HG02759 (cell line): Measurements from ENCODE around the gene BOD1L1.
A peak's percentile ranks its signal among the peaks of the same experiment; 100 is the strongest.
"Not testable (repeated sequence)": the region's sequence is repeated elsewhere in the genome, so short reads cannot be mapped to it uniquely, and the experiment has no call there.

Experiments
- ATAC-seq: cut with Tn5 transposase; IDR thresholded peaks from one replicate; pipeline ENCODE4 v1.9.1; 2021; ENCODE audit warnings: mild to moderate bottlenecking, moderate library complexity; ENCODE audit not compliant: unreplicated experiment

The BOD1L1 gene

DNA sequence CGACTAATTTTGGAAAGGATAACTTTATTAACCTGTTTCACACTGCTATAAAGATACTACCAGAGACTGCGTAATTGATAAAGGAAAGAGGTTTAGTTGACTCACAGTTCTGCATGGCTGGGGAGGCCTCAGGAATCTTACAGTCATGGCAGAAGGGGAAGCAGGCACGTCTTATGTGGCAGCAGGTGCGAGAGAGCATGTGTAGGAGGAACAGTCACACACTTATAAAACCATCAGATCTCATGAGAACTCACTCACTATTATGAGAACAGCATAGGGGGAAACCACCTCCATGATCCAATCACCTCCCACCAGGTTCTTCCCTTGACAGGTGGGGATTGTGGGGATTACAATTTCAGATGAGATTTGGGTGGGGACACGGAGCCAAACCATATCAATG is 67.4 kb downstream of the BOD1L1 start:
- ATAC-seq: not testable (repeated sequence)

DNA sequence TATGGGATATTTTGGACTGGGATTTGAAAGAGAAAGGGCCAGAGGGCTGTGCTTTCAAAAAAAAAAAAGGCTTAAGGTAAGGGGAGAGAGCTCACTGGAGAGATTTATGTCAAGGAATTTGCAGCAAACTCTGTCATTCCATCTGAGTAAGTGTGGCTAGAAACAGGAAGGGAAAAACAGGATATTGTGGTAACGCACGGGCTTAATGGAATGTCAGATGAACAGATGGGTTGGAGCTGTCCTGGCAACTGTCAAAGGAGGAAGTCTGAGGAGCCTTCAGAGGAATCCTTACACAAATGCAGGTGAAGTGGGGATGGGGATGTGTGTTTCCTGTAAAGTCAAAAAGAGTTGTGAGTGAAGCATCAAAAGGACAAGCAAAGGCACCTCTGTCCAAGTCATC is 68.1 kb downstream of the BOD1L1 start:
- no peak for ATAC-seq

DNA sequence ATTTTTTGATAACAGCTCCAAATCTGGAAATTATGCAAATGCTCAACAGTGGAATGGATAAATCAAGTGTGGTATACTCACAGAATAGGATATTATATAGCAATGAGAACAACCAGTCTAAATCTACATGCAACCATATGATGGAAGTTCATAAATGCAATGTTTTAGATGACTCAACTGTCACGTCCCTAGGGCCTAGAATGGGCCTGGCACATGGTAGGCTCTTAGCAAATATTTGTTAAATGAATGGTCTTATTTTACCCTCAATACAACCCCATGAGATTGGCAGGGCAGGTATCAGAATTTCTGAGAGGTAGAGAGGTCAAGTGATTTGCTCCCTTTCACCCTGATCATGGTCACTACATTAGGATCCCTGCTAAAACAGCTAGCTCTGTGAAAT is 68.6 kb downstream of the BOD1L1 start:
- ATAC-seq: no peak

DNA sequence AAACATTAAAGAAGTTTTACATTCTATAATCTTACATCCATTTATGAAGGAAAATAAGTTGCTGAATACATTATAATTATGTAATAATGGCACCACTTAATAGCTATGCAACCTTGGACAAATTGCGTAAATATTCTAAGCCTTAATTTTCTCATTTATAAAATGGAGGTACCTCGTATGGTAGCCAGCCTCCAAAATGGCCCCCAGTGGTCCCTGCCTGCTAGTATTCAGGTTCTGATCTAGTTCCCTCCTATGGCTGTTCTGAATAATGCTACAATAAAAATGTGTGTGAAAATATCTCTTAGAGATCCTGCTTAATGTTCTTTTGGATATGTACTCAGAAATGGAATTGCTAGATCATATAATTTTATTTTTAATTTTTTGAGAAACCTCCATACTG is 72.2 kb downstream of the BOD1L1 start:
- no peak for ATAC-seq

DNA sequence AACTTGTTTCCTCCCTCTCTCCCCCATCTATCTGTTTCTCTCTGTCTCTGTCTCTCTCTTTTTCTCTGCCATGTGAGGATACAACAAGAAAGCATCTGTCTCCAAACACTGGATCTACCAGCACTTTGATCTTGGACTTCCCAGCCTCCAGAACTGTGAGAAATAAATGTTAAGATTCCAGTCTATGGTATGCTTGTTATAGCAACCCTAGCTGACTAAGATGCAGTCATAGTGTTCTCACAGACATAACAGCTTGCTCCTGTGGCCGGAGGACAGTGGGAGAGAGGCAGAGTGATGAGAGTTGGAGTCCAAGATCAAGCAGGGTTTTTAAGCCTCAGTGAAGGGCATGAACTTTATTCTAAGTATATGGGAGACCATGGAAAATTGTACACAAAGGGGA is 74.4 kb downstream of the BOD1L1 start:
- ATAC-seq: no peak

DNA sequence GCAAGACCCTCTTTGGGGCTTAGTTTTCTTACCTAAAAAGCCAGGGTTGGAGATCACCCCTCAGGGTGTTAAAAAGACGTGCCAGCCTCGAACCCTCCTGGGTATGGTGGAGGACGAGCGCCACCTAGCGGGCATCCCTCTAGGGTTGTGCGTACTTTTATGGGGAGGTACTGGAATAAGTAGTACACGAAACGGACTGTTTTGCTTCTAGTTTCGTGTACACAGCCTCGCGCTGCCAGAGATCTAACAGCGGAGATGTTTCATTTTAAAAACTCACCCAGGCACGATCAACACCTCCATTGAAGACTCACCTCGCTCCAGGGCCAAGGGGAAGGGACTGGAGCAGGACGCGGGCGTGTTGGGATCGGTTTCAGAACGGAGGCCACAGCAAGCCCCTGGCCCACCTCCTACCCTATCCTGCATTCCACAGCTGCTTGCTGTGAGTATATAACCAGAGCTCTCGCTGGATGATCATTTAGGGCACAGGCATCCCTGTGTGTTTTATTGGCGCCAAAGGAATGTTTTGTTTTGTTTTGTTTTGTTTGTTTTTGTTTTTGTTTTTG is 78.5 kb downstream of the BOD1L1 start:
- peak; percentile 60 for ATAC-seq

DNA sequence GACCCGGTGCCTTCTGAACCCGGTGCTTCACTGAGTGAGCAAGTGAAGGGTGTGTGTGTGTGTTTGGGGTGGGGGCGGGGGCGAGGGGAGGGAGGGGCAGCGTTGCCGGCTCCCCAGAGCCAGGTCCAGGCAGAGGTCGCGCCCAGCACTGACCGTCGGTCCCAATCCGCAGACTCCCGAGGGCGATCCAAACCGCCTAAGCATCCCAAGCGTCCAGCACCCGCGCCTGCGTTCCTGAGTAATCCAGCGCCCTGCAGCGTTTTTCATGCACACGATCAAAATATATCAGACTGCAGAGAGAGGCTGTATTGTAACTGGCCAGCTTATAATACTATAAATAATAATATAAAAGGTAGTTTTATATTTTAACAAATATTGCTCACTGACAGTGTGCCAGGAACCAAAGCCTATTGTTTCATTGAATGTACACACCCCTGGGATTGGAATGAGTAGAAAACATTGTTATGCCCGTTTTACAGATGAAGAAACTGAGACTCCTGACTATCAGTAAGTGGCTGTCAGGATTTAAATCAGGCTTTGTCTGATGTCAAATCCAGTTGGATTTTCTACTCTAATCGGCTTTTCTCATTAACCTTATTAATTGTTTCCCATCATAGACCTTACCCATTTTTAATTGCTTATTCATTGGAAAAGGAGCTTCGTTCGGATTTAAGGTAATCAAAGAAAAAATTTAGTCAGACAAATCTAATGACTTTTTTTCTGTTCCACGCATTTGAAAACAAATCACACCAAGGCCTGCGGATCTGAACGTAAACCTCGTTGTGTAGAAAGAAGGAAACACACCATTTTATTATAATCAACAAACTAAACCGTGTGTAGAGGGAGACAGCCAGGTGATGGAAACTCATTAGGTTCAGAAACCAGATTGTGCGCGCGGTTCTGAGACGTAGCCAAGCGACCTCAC is 79.2 kb downstream of the BOD1L1 start:
- ATAC-seq: no peak

DNA sequence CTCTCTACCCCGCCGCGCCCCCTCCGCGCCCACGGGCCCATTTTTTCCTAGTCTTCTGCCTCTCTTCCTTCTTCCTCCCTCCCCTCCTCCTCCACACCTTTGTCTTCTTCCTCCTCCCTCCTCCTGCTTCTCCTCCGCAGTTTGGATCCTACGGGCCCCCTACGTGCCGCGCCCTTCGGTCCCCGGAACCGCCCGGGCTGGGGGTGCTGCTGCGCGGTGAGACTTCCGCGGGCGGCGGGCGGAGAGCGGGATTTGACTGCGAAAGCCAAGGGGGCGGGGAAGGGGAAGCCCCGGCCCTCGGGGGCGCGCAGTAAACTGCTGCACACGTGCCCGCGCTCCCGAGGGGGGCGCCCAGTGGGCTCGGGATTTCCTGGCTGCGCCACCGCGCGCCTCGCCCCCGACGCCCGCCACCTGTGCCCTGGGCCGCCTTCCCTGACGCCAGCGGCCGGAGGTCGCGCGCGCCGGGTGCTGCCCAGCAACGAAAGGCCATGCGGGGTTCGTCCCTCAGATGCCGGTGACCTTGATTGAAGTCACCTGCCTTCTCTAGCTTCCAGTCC is 80.0 kb downstream of the BOD1L1 start:
- peak; percentile 19 for ATAC-seq

DNA sequence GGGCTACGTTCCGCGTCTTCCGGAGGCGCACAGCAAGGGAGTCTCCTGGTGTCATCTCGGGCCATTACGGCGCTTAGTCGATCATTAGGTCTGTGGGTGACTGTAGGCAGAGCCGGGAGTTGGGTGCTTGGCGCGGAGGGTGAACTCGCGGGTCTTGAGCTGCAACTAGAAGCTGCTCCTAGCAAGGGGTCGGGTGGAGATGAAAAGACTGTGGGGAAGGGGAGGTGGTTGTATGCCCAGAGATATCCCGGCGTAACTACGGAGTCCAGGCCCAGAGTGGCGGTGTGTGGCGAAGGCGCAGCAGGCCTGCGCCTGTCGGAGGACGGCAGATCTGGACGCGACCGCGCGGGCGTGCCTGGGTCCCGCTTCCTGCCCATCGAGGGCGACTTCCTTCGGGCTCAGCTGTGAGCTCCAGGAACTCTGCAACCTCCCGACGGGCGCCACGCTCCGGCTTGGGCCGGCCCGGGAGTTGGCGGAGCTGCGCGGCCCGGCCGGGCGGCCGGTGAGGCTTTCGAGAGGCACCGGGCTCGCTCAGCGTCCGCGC is 80.5 kb downstream of the BOD1L1 start:
- ATAC-seq: peak; percentile 10

DNA sequence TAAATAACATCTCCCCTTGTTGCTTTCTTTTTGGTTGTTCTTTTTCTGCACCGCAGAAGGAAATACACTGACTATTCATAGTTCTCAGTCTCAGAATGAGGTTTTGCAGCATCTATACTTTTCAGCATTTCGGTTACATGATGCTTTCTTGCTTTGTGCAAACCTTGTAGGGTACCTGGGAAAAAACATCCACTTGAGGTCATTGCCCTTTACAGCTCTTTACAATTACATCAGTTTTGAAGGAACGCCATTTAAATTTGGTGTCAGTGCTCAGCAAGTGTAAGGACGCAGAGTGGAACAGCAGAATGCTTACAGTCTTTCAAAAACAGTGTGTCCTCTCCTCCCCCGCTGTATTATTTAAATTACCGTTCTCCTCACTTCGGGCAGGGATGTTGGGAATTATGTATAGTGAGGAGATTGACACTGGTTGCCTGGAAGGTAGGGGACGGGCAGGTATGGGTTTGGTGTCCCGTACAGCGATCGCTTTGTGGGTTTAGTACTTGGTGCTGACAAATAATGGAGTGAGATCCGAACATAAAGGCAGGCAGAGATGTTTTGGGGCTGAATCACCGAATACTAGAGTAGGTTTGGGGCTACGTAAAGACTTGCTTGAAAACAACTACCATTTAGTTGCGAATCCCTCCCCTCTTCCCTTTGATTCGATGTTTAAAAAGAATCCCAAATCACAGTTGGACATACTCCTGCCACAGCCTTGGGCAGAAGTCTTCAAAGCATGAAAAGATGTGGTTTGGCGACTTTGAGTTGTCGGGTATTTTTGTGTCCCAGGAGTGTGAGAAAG is 81.2 kb downstream of the BOD1L1 start:
- no peak for ATAC-seq

DNA sequence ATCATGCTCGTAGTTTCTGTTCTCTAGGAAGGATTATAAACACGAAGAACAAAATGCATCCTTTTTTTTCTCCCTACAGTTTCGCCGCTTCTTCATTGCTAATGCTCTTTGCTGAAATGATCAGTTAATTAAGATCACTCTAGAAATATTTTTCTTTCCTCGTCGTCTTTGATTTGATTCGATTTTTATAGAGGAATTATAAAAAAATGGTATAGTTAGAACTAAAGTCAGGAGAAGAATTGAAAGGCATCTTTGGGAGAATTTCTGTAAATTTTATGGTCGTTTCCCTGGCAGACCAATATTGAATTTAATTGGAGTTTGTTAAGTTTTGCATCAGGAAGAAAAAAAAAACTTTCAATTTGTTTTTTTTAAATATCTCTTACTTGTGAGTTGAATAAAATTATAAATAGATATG is 82.1 kb downstream of the BOD1L1 start:
- ATAC-seq: no peak

DNA sequence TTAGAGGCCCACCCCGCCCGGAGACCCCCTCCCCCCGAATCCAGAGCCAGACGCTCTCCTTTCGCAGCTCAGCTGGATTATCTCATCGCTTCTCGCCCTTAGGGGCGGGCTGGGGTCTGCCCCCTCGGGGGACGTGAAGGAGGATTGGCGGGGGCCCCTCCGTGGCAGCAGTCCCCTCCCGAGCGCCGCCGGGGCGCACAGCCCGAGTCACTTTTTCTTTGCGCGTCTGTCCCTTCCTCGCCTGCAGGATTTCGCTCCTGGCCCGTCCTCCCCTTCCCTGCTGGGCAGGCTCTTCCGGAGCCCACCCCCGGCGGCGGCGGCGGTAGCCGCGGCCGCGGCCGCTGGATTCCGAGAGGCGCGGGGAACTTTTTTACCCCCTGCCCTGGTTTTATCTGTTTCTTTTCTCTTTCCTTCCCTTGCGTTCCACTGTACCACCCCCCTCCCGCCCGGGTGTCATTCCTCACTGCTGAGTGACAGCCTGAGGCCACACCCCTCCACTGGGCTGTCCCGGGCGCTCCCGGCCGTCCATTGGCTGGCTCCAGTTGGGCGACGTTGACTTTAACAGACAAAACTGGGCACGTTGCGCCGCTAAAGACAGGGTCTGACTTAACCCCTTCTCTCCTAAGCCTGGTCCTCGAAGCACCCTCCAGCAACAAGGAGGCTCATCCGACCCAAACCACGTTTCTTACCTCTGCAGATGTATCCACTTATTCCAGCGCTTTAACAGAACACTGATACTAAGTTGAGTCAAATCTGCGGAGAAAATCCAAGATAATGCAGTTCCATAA is 82.7 kb downstream of the BOD1L1 start:
- ATAC-seq: peak; percentile 62

DNA sequence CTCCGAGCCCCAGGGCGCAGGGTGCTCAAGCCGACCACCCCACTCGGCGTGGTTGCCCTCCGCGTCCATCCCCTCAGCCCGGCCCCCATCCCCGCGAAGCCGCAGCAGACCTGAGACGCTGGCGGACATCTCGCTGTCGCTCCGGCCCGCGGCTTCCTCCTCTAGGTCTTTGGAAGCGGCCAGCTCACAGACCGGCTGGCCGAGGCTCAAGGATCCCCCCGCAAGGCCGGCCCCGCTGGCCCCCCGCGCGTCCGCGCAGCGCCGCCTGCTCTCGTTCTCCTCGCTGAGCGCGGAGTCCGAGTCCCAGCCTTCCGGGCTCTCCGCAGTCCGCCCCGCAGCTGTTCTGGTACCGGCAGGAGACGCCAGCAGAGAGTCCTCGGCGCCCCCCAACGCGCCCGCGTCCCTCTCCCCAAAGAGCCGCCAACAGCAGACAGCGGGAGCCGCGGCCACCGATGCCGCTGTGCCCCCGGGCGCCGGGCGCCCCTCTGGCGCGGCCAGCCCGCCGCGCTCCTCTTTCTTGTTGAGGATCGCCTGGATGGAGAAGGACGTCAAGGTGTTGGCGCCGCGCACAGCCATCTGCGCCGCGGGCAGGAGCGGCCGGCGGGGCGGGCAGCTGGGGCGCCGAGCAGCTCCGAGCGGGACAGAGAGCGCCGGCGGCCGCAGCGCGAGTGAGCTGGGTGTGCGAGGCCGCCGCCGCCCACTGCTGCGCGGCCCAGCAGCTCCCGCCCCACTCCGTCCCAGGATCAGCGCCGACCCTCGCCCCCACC is 83.5 kb downstream of the BOD1L1 start, which contains the start of gene NKX3-2:
NKX3-2 (minus strand) TSS at position 670 of the 767 bp plus-strand sequence; CDS start at position 576, 94 bp downstream.
- ATAC-seq: no peak

DNA sequence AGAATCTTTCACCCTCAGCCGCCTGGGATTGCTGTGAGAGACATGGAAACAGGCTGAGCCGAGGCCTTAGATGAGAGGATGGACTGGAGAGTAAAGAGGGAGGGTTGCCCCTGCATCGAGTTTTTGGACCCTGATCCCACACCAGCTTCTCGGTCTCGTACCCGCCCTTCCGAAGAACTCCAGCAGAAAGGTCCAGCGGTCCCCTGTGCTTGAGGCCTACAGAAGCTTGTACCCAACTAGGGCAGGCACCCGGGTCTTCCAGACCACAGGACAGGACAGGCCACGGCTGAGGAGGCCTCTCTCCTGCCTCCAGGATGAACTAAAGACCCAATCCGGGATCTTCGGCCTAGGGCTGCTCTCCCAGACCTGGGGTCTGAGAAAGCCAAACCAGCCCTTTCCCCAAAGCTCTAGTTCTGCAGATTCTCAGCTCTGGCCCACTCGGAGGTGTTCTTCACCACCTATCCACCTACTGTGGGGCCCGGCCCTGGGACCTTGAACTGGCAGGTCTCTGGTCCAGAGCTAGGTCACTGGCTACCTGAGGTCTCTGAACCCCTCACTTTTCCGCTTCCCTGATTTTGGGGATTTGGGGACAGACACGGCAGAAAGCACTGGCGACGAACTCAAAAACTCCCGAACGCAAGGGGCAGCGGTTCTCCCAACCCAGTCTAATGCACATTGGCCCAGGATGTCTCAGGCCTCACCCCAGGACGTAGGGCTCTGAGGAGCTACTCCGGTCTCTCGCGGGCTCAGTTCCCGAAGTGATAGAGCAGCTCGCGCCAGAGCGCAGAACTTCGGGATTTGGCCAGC is 84.3 kb downstream of the BOD1L1 start:
- no peak for ATAC-seq

DNA sequence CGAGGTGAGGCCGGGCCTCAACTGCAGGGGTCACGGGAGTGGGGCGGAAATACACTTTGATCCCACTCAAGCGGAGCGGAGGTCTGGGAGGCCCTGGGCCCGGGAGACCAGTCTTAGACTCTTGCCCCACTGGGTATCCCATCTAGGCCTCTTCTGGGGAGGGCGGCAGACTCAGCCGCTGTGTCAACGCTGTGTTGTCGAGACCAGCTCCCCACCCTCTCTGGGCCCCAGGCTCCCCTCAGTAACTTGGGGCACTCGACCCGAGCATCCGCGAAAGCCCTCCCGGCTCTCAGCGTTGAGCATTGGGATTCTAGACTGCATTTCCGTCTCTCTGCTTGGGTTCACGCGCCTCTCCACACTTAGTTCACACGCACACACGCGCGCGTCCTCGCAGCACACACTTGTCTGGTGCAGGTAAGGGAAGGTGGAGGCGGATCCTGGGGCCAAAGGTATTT is 84.9 kb downstream of the BOD1L1 start:
- no peak for ATAC-seq

DNA sequence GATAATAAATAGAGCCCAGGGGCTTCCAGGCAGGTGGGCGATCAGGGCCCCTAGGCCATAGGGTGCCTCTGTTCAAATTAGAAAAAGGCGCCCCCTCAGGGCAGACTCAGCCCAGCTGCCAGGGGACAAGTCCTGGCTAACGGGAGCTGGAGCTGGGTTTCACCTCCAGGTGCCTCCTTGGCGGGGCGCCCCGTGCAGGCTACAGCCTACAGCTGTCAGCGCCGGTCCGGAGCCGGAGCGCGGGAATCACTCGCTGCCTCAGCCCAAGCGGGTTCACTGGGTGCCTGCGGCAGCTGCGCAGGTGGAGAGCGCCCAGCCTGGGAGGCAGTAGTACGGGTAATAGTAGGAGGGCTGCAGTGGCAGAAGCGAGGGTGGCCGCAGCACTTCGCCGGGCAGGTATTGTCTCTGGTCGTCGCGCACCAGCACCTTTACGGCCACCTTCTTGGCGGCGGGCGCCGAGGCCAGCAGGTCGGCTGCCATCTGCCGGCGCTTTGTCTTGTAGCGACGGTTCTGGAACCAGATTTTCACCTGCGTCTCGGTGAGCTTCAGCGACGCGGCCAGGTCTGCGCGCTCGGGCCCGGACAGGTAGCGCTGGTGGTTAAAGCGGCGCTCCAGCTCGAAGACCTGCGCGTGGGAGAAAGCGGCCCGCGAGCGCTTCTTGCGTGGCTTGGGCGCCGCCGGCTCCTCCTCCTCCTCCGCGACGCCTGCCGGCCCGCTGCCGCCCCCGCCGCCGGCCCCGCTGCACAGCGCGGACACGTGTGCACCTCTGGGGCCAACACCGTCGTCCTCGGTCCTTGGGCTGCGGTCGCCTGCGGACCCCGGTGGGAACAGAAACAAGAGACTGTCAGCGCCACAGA is 85.6 kb downstream of the BOD1L1 start:
- ATAC-seq: peak; percentile 35

DNA sequence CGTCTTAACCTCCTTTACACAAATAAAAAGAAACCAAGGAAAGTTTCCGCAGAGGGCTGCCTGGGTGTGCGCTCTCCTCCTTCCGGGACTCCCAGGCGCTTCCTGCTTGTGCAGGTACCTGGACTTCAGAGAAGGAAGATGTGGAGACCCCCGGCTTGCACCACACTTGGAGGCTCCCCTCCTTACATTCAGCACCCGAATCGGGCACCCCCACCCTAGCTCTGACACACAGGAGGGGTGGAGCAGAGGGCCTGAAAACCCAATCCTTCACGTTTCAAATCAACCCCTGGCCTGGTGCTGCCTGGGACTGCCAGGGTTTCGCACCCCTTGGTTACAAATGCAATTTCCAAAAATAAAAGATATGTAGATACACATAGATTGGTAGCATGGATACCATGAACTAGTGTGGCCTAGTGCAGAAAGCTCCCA is 86.3 kb downstream of the BOD1L1 start:
- ATAC-seq: no peak
